GM19467 (cell line): ENCODE results near the gene FGD6.
"Not testable (repeated sequence)": the region's sequence is repeated elsewhere in the genome, so short reads cannot be mapped to it uniquely, and the experiment has no call there.

Experiments
- ATAC-seq: cut with Tn5 transposase; IDR thresholded peaks from one replicate; pipeline ENCODE4 v1.9.1; 2021; ENCODE audit warnings: mild to moderate bottlenecking, moderate library complexity; ENCODE audit not compliant: unreplicated experiment

The FGD6 gene

DNA sequence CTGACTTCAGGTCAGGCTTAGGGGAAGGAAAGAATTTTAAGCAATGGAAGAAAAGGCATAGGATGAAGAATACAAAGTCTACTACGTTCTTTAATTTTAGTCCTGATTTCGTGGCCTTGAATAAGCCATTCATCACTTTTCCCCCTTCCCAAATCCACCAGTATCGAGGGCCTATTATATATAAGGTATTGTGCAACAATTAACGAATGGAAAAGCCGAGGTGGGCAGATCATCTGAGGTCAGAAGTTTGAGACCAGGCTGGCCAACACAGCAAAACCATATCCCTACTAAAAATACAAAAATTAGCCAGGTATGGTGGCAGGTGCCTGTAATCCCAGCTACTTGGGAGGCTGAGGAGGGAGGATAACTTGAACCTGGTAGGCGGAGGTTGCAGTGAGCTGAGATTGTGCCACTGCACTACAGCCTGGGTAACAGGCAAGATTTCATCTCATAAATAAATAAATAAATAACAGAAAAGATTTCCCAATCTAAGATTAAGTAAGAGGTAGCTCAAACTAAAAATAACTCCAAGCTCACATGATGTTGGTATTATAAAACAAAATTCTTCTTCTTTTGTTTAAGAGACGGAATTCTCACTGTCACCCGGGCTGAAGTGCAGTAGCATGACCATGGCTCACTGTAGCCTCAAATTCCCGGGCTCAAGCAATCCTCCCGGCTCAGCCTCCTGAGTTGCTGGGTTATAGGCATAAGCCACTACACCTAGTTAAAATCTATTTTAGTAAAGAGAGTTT is 85.5 kb downstream of the FGD6 start:
- no peak for ATAC-seq

DNA sequence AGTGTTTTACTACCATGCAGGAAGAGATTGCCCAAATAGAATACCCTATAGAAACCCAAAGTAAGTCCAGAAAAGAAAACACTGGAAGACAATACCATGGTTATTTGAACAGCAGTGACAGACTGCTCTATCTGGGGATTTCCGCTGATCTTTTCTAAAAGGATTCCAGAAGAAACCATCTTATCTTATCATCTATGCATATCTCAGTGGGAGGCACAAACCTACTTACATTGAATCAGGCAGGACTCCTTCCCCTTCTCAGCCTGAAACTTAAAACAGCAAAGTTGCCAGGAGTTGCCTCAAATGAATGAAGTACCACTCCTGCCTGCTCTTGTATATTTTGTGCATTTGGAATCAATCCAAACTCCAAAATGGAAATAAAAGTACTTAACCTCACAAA is 87.2 kb downstream of the FGD6 start:
- no peak for ATAC-seq

DNA sequence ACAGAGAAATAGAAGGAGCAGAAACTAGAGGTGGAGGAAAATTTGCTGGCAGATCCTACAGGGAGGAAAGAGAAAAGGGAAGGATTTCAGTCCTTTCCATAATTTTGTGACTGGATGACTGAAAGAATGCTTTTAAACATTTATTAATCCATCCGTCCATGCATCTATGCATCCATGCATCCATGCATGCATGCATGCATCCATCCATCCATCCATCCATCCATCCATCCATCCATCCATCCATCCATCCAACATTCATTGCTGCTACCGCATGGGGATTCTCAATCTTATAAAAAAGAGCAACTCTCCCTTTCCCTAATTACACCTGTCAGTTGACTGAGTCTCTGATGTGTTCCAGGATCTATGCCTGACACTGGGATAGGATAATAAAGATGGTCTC is 88.2 kb downstream of the FGD6 start:
- no peak for ATAC-seq

DNA sequence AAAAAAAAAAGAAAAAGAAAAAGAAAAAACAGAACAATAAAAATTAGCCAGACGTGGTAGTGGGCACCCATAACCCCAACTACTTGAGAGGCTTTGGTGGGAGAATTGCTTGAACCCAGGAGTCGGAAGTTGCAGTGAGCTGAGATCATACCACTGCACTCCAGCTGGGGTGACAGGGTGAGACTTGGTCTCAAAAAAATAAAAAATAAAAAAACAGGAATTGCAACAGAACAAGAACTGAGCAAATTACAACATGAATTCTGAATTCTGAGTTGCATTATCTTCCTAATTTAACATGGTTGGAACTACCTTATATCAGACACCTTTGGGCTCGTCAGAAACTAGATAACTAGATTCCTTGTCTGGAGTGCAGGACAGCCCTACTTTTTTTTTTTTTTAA is 90.5 kb downstream of the FGD6 start:
- no peak for ATAC-seq

DNA sequence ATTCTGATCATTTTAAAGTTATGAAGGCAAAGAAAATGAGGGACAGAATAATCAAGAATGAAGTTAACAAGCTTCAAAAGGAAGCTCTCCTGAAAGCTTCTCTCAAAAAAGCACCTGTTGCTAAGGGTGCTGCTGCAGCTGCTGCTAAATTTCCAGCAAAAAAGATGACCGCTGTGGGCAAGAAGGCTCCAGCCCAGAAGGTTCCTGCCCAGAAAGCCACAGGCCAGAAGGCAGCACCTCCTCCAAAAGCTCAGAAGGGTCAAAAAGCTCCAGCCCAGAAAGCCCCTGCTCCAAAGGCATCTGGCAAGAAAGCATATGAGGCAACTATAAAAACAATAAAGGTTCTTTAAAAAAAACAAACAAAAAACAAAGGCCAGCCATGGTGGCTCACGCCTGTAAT is 91.2 kb downstream of the FGD6 start:
- no peak for ATAC-seq

DNA sequence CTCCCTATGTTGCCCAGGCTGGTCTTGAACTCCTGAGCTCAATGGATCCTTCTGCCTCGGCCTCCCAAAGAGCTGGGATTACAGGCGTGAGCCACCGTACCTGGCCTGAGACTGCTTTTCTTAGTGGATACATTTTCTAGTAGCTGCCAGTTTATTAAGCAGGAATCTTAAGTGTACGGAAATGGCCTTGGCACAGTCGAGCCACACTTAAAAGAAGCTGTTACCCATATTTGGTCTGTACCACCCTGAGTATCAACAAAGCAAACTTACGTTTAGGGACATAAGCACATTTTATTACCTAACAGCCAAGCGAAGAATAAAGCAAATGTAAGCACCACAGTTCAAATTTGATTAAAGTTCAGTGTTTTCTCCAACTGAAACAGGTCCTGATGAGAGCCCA is 93.2 kb downstream of the FGD6 start:
- no peak for ATAC-seq

DNA sequence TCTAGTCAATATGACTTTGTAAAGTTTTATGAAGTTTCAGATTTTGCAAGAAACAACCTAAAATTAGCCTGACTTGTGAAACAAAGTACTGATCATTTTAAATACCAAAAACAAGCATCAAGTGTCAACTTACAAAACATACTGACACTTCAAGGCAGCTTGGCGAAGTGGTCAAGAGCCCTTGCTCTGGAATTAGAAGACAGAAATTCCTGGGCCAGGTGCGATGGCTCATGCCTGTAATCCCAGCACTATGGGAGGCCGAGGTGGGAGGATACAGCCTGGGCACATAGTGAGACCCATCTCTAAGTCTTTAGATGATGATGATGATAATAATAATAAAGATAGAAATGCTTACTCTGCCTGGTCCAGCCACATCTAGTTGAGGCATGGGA is 98.5 kb downstream of the FGD6 start:
- no peak for ATAC-seq

DNA sequence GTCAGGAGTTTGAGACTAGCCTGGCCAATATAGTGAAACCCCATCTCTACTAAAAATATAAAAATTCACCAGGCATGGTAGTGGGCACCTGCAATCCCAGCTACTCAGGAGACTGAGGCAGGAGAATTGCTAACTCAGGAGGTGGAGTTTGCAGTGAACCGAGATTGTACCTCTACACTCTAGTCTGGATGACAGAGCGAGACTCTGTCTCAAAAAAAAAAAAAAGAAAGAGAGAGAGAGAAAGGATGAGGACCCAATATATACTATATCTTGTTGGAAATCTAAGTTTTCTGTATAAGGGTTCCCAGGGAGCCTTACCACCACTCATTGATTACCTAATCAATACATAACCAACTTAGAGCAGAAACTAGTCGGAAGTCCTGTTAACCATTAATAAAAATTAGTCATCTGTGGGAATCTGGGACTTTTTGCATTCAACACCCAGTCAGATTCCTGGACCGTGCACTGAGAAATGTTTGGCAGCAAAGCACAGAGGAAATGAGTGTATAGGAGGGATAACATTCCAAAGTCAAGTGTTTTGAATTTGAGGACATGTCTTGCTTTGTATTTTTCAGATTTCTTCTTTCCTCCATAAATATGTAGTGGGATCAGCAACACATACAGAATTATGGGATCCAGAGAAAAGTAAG is 99.0 kb downstream of the FGD6 start:
- no peak for ATAC-seq

DNA sequence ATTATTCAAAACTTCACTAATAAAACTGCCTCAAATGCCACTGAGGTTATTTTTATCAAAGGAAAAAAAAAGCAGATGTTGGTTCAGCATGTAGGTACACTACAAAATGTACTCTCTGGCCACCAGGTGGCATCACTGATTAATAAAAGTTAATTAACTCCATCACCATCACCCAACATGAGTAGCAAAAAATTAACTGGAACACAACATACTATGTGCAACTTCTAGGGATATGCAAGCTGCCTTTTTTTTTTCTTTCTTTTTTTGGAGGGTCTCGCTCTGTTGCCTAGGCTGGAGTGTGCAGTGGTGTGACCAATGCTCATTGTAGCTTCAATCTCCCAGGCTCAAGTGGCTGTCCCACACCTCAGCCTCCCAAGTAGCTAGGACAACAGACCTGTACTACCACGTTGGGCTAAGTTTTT is 100.1 kb downstream of the FGD6 start:
- ATAC-seq: peak; percentile 75

DNA sequence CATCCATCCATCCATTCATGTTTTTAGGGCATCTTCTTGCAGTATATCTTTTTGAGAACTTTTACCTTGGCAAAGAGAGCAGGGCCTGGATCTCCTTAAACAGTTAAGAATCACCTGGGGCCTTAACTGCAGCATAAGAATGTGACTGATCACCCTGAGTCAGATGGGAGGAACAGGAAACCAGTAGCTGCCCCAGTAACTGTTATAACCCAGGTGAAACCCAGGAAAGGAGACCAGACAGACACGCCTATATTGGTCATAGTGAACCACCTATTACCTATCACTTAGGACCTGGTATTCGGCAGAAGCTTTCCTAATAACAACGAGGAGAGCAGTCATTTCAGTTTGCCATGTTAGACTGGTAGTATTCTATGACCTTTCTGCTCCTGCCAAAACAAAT is 100.5 kb downstream of the FGD6 start:
- no peak for ATAC-seq

DNA sequence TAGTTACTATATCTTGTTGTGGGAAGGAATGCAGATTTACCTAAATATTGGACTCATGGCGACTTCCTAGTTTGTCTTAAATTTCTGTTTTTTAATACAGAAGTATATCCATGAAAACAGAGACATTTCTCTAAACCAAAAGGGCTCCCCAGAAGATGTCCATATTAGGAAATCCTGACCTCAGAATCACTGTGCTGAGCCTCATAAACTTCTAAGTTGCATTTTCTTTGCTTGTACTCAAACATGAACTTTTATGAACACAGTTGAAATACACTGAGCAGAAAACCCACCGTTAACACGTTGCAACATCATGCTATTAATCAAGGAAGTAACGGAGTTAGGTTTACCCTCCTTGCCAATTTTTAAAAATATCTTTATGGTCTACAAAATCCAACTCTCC is 100.9 kb downstream of the FGD6 start:
- ATAC-seq: no peak

DNA sequence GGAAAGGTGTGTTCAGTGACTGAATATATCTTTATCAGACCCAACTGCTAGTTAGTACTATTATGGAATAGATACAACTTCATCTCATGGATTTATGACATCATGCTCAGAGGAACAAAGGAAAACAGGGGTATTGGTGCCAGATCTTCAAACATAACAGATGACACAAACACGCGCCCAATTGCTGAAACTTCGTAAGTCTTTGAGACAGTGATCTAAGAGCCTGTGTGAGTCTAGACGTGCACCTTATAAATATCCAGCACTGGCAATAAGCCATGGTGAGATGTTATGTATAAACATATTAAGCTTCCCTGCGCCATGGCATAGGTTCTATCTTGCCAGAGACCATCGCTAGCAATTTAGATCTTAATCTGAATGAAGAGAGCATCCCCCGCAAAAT is 101.6 kb downstream of the FGD6 start:
- ATAC-seq: no peak

DNA sequence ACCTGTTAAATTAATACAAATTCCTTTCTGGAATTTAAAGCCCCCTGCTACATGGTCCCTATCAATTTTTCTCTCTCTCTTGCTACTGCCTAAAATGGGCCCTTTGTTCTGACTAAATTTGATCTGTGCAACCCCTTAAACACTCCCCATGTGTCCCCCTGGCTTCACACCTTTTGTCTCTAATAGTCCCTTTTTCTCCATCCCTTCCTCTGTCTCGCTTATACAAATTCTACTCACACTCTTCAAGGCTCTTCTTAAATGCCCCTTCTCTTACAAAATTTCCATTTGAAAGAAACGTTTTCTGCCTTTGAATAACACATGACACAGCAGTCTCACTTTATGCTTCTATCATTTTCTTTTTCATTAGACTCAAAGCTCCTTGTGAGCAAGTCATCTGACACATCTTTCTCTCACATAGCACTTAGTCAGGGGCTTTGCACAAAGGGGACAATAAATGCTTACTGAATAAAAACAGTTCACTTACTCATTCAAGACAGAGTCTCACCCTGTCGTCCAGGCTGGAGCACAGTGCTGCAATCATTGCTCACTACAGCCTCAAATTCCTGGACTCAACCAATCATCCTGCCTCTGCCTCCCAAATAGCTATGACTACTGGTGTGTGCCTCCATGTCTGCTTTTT is 102.4 kb downstream of the FGD6 start:
- ATAC-seq: no peak

DNA sequence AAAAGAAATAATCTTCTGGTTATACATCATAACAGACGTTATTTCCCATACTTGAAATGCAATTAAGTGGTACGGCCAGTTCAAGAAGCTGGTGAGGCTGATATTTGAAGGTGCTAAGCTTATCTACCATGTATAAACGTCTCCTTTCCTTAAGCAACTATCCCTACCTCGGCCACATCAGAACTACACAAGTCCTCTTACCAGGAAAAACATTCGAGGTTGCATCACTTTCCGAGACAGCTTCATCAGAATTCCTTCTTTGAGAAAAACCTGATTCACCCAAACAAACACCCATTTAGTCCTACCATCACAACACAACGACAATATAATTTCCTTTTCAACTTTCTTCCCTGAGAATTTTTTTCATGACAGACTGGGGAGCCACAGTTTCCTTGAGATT is 109.9 kb downstream of the FGD6 start:
- ATAC-seq: no peak

DNA sequence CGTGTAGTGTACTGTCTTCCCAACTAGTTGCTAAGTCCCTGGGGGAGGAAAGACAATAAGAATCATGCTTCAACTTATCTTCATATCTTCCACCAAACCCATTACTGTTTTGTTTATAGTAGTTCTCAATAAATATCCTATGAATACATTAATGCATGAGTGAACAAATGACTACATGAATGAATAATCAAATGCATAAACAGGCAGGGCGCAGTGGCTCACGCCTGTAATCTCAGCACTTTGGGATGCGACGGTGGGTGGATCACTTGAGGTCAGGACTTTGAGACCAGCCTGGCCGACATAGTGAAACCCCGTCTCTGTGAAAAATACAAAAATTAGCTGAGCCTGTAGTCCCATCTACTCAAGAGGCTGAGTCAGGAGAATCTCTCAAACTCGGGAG is 111.7 kb downstream of the FGD6 start:
- ATAC-seq: no peak

DNA sequence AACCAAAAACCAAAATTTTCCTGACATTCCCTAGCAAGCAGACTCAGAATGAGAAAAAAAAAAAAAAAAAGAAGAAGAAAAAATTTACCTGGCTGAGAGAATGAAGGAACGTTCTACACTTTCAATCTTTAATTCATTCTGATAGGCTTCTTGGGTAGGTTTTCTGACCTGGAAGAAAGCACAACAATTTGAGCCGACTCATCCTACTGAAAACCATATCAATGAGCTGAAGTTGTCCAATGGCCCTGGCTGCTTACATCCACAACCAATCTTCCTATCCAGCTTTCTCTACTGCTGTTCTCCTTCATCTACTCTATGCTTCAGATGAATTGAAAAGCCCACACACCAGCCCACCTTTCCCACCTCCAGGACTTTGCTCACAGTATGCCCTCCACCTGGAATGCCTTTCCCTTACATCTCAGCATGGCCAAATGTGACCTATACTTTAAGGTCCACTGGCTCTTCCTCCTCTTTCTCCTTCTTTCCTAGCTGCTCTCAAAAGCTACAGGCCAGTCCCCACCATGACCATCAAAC is 112.3 kb downstream of the FGD6 start:
- ATAC-seq: no peak

DNA sequence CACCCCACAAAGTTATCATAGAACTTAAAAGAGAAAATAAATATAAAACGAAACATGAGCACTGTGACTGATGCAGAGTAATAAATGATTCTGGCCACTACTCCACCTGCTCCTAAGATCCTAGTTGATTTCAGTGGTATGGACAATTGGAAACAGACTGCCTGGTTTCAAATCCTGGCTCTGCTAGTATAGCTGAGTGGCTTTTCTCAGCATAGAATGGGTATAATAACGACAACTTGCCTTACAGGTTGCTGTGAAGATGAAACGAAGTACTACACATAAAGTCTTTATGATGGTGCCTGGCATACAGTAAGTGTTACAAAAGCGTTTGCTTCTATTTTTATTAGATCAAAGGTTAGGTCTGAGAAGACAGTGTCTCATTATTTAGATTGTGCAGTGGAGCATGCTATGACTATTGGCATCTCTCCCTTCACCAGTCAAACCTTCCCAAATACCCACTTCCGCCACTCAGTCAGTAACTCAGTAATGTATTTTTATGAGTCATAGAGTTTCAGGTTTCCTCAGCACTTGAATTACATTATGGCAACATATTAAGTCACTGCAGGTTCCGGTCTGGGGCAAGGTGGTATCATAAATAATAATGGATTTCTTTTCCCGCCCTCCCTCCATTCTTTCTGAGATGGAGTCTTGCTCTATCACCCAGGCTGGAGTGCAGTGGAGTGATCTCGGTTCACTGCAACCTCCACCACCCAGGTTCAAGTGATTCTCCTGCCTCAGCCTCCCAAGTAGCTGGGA is 114.2 kb downstream of the FGD6 start:
- peak; percentile 93 for ATAC-seq

DNA sequence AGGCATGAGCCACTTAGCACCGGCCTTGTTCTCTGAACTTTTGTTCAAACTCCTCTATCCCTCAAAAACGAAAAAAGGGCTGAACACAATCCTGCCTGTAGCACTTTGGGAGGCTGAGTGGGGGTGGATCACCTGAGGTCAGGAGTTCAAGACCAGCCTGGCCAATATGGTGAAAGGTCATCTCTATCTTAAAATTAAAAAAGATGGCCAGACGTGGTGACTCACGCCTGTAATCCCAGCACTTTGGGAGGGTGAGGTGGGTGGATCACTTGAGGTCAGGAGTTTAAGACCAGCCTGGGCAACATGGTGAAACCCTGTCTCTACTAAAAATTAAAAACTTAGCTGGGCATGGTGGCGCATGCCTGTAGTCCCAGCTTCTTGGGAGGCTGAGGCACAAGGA is 115.3 kb downstream of the FGD6 start:
- ATAC-seq: not testable (repeated sequence)

DNA sequence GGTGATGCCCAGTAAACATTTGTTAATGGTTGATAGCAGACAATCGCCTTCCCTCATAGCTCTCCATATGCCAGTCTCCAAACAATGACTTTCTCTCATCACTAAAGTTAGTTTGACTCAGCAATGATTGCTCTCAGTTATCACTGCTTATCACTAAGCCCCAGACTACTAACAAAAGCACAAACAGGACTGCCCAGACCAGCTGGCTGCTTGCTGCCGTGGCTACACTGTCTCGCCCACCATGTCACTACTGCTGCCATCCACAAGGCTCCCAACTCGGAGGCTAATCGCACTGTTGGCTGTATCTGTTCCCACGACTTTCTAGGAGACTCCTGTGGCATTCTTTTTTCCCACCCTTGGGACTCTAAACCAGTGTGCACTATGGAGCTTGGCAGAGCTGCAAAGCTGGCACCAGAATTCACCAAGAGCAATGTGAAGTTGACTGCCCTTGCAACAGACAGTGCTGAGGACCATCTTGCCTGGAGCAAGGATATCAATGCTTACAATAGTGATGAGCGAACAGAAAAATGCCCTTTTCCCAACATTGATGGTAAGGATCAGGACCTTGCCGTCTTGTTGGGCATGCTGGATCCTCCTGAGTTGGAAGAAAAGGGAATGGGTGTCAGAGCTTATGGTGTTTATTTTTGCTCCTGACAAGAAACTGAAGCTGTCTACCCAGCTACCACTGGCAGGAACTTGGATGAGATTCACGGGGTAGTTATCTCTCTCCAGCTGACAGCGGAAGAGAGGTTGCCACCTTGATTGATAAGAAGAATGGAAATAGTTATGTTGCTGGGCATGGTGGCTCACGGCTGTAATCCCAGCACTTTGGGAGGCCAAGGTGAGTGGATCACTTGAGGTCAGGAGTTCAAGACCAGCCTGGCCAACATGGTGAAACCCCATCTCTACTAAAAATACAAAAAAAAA is 116.7 kb downstream of the FGD6 start:
- ATAC-seq: no peak

DNA sequence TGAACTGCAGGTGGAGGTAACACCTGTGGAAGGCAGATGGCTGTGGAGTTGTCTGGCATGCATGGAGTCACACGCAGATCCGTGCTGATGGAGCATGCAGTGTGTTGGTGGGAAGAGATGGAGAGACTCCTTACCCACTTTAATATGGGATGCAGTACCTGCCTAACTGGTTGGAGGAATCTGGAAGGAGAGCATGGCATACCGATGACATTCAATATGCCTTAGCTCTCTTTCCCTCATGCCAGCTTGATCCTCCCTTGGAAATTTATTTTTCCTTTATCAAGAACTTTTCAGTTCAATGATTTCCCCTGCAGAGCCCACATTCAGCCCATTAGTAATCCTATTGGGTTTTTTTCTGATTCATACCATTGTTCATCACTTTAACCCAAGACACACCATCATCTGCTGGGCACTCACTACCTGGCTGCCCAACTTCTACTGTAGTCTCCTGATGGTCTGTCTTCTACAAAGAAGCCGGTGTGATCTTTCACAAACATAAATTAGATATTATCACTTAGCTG is 117.9 kb downstream of the FGD6 start:
- no peak for ATAC-seq
